Stomach (tissue), 4 donors: ENCODE measurements around the gene AXIN2.

Experiments used
- POLR2A ChIP-seq, 4 donors: fragments of 450-650 bp; IDR thresholded peaks; one replicate each; pipeline ENCODE4 v1.6.1; 2016; ENCODE audit warnings: antibody characterized with exemption in 4 of 4, control low read depth in 2 of 4, mild to moderate bottlenecking in 1 of 4, moderate library complexity in 1 of 4
- POLR2AphosphoS5 ChIP-seq, 3 donors: sonication (generic); formaldehyde crosslinking; IDR thresholded peaks; one replicate each; pipeline ENCODE4 v1.6.1; 2016; ENCODE audit warnings: antibody characterized with exemption in 3 of 3
- TF ChIP-seq, protein P1 (sequence below), 7 experiments: fragments of 450-650 bp in 4 of 7; fragments of 200-600 bp in 3 of 7; sonication (generic) in 3 of 7; IDR thresholded peaks; one replicate each; pipeline ENCODE4 v1.5.1; 2016 to 2019; ENCODE audit warnings: antibody characterized with exemption in 7 of 7, control low read depth in 2 of 7, mild to moderate bottlenecking in 1 of 7

- TF ChIP-seq, protein P1, sequence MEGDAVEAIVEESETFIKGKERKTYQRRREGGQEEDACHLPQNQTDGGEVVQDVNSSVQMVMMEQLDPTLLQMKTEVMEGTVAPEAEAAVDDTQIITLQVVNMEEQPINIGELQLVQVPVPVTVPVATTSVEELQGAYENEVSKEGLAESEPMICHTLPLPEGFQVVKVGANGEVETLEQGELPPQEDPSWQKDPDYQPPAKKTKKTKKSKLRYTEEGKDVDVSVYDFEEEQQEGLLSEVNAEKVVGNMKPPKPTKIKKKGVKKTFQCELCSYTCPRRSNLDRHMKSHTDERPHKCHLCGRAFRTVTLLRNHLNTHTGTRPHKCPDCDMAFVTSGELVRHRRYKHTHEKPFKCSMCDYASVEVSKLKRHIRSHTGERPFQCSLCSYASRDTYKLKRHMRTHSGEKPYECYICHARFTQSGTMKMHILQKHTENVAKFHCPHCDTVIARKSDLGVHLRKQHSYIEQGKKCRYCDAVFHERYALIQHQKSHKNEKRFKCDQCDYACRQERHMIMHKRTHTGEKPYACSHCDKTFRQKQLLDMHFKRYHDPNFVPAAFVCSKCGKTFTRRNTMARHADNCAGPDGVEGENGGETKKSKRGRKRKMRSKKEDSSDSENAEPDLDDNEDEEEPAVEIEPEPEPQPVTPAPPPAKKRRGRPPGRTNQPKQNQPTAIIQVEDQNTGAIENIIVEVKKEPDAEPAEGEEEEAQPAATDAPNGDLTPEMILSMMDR (IDR thresholded peaks at IDR 0.05) = no peak
- TF ChIP-seq POLR2AphosphoS5 (IDR thresholded peaks at IDR 0.05) (no peak), POLR2A (IDR thresholded peaks at IDR 0.05) (no peak)
Observed at GRCh38 chr17:65482201-65482600, 79.2 kb downstream of the AXIN2 start.
